H7 (cell line): ENCODE measurements around the gene WDFY4. TPM values are rescaled to one million over a fixed set of nuclear protein-coding genes. Genes with fewer than 3 reads are reported as not detected.

Experiments
- DNase-seq: peaks from one replicate; pipeline ENCODE4 v3.0.0; 2012
- H3K27me3 ChIP-seq: 2 replicates; pipeline ENCODE4 v1.6.0; 2011; ENCODE audit warnings: mild to moderate bottlenecking, low read length; ENCODE audit not compliant: control insufficient read depth, insufficient read depth
- H3K36me3 ChIP-seq: replicated peaks from 2 replicates; pipeline ENCODE4 v1.5.1; 2011; ENCODE audit warnings: low read length; ENCODE audit not compliant: control insufficient read depth, insufficient read depth
- H3K4me3 ChIP-seq: 2 replicates; pipeline ENCODE4 v1.5.1; 2011; ENCODE audit warnings: low read depth, mild to moderate bottlenecking, control low read depth, low read length, moderate library complexity; ENCODE audit not compliant: insufficient read depth
- total RNA-seq: library from RNA; depleted of rRNA; stranded (reverse); fragments of >200 nt; shearing (Covaris generic); gene quantifications from 2 replicates; pipeline ENCODE4 v1.2.3, GENCODE V29; 2014

The WDFY4 gene
- total RNA-seq, 1 experiment from 2014 or later: not detected

GRCh38 chr10:48693206-48693605 is 8.5 kb downstream of the WDFY4 start:
- no peak for DNase-seq
- Histone ChIP-seq H3K36me3 (no peaks in the 10 kb centered on the region), H3K27me3 (no peaks in the 10 kb centered on the region), H3K4me3 (no peak overlapping the region)

- no peak for DNase-seq
- H3K27me3 ChIP-seq: no peaks in the 10 kb centered on the region
- H3K36me3 ChIP-seq: no peaks in the 10 kb centered on the region
Measured at GRCh38 chr10:48694371-48695030, 9.8 kb downstream of the WDFY4 start.

GRCh38 chr10:48695636-48696534 is 11.2 kb downstream of the WDFY4 start:
- Histone ChIP-seq H3K27me3 (no peaks in the 10 kb centered on the region), H3K4me3 (no peak overlapping the region), H3K36me3 (no peaks in the 10 kb centered on the region)
- no peak for DNase-seq

More at GRCh38 chr10:48694371-48695030, 9.8 kb downstream of the WDFY4 start:
- no peak overlapping the region for H3K4me3 ChIP-seq

- H3K27me3 ChIP-seq: no peaks in the 10 kb centered on the region
- no peak overlapping the region for H3K4me3 ChIP-seq
- H3K36me3 ChIP-seq: no peaks in the 10 kb centered on the region
- DNase-seq: no peak
Measured at GRCh38 chr10:48696535-48696873, 11.8 kb downstream of the WDFY4 start.

- H3K27me3 ChIP-seq: no peaks in the 10 kb centered on the region
- DNase-seq: no peak
- no peak overlapping the region for H3K4me3 ChIP-seq
- H3K36me3 ChIP-seq: no peaks in the 10 kb centered on the region
Measured at GRCh38 chr10:48697091-48697490, 12.4 kb downstream of the WDFY4 start.

- no peaks in the 10 kb centered on the region for H3K27me3 ChIP-seq
- H3K4me3 ChIP-seq: no peak overlapping the region
- DNase-seq: no peak
- no peaks in the 10 kb centered on the region for H3K36me3 ChIP-seq
Measured at GRCh38 chr10:48697821-48698764, 13.4 kb downstream of the WDFY4 start.

- H3K27me3 ChIP-seq: no peaks in the 10 kb centered on the region
- H3K36me3 ChIP-seq: no peaks in the 10 kb centered on the region
- DNase-seq: no peak
- H3K4me3 ChIP-seq: no peak overlapping the region
Measured at GRCh38 chr10:48699011-48699627, 14.4 kb downstream of the WDFY4 start.

- Histone ChIP-seq H3K4me3 (no peak overlapping the region), H3K36me3 (no peaks in the 10 kb centered on the region), H3K27me3 (no peaks in the 10 kb centered on the region)
- no peak for DNase-seq
Measured at GRCh38 chr10:48700071-48700470, 15.4 kb downstream of the WDFY4 start.

GRCh38 chr10:48700493-48700892 is 15.8 kb downstream of the WDFY4 start:
- no peak for DNase-seq
- Histone ChIP-seq H3K4me3 (no peak overlapping the region), H3K27me3 (no peaks in the 10 kb centered on the region)

GRCh38 chr10:48701139-48701901 is 16.6 kb downstream of the WDFY4 start:
- no peaks in the 10 kb centered on the region for H3K36me3 ChIP-seq
- no peaks in the 10 kb centered on the region for H3K27me3 ChIP-seq
- H3K4me3 ChIP-seq: no peak overlapping the region
- DNase-seq: no peak

More at GRCh38 chr10:48700493-48700892, 15.8 kb downstream of the WDFY4 start:
- H3K36me3 ChIP-seq: no peaks in the 10 kb centered on the region

- Histone ChIP-seq H3K27me3 (no peaks in the 10 kb centered on the region), H3K4me3 (no peak overlapping the region), H3K36me3 (no peaks in the 10 kb centered on the region)
- DNase-seq: no peak
Measured at GRCh38 chr10:48701941-48702340, 17.3 kb downstream of the WDFY4 start.

- DNase-seq: no peak
- Histone ChIP-seq H3K4me3 (no peak overlapping the region), H3K27me3 (no peaks in the 10 kb centered on the region), H3K36me3 (no peaks in the 10 kb centered on the region)
Measured at GRCh38 chr10:48703531-48704122, 19.0 kb downstream of the WDFY4 start.

- H3K4me3 ChIP-seq: no peak overlapping the region
- no peaks in the 10 kb centered on the region for H3K27me3 ChIP-seq
- no peak for DNase-seq
- no peaks in the 10 kb centered on the region for H3K36me3 ChIP-seq
Measured at GRCh38 chr10:48704156-48704555, 19.5 kb downstream of the WDFY4 start.
